Testis (tissue), 3 donors: ENCODE measurements around the gene DEF6. TPM values are rescaled to one million over a fixed set of nuclear protein-coding genes. Genes with fewer than 3 reads are reported as not detected.

Experiments used
- DNase-seq: peaks from one replicate; pipeline ENCODE4 v3.0.0-alpha.2; 2019
- H3K27ac ChIP-seq, 2 donors: fragments of 200-600 bp; sonication (generic); one replicate each; pipeline ENCODE4 v1.5.1; 2019
- H3K27me3 ChIP-seq: fragments of 200-600 bp; sonication (generic); one replicate; pipeline ENCODE4 v1.5.1; 2019
- H3K36me3 ChIP-seq: fragments of 200-600 bp; sonication (generic); one replicate; pipeline ENCODE4 v1.5.1; 2017; ENCODE audit warnings: low read depth; ENCODE audit errors: missing control alignments
- H3K4me1 ChIP-seq: fragments of 200-600 bp; sonication (generic); one replicate; pipeline ENCODE4 v1.5.1; 2019
- H3K4me3 ChIP-seq, 2 donors: fragments of 200-600 bp; sonication (generic); one replicate each; pipeline ENCODE4 v1.5.1; 2017 to 2019
- H3K9me3 ChIP-seq: fragments of 200-600 bp; sonication (generic); one replicate; pipeline ENCODE4 v1.5.1; 2017
- CTCF ChIP-seq, 3 experiments: fragments of 450-650 bp in 2 of 3; fragments of 200-600 bp in 1 of 3; sonication (generic) in 1 of 3; IDR thresholded peaks; one replicate each; pipeline ENCODE4 v1.5.1; 2016 to 2019; ENCODE audit warnings: antibody characterized with exemption in 3 of 3, mild to moderate bottlenecking in 2 of 3, moderate library complexity in 1 of 3
- POLR2A ChIP-seq: fragments of 450-650 bp; IDR thresholded peaks from one replicate; pipeline ENCODE4 v1.6.1; 2017; ENCODE audit warnings: antibody characterized with exemption, mild to moderate bottlenecking, moderate library complexity
- WGBS, 2 donors: methylation state at CpG; one replicate each; pipeline ENCODE4 v1.1.5; 2018; 5-methylcytosine and 5-hydroxymethylcytosine counted together
- intact Hi-C: fragments of 100-400 bp; cut with DNase I; formaldehyde crosslinking; loops from one replicate; pipeline ENCODE4 v1.15.1; 2023; ENCODE audit warnings: low total_unique reads
- polyA plus RNA-seq: library from polyadenylated mRNA; stranded (reverse); fragments of 350-450 nt; fragmentation: Illumina TruSeq; extraction: RNeasy Lipid Tissue Mini Kit (QIAGEN cat#74804); gene quantifications from one replicate; pipeline ENCODE4 v1.2.3, GENCODE V29; 2014; ENCODE audit warnings: low read depth, low replicate concordance; ENCODE audit not compliant: insufficient read depth
- total RNA-seq, 2 donors: library from RNA; depleted of rRNA; stranded (reverse); fragments of >200 nt; gene quantifications; one replicate each; pipeline ENCODE4 v1.2.3, GENCODE V29; 2016

Gene DEF6
- total and polyA plus RNA-seq, 3 donors from 2014 or later, result 13.1 to 29.5 (median 20.9) TPM

- H3K36me3 ChIP-seq, result no peaks in the 10 kb centered on the region
- no peak for DNase-seq
- intact Hi-C loops, result no loop called here
- no peaks in the 10 kb centered on the region for H3K27me3 ChIP-seq
- H3K9me3 ChIP-seq, result no peaks in the 10 kb centered on the region
- H3K4me3 ChIP-seq, result no peak overlapping the region
- peaks cover 4% of the 10 kb centered on the region for H3K4me1 ChIP-seq
- WGBS, 2 donors, result 70 to 86% methylated on average over 6 of the region's 6 CpGs
- H3K27ac ChIP-seq, result no peak overlapping the region
- TF ChIP-seq CTCF (IDR thresholded peaks at IDR 0.05) (no peak), POLR2A (no peak)
Observed at GRCh38 chr6:35298625-35299140, 1.1 kb downstream of the DEF6 start.

- peak; percentile 30 for DNase-seq
Observed at GRCh38 chr6:35299674-35300073, 2.1 kb downstream of the DEF6 start.

DNA sequence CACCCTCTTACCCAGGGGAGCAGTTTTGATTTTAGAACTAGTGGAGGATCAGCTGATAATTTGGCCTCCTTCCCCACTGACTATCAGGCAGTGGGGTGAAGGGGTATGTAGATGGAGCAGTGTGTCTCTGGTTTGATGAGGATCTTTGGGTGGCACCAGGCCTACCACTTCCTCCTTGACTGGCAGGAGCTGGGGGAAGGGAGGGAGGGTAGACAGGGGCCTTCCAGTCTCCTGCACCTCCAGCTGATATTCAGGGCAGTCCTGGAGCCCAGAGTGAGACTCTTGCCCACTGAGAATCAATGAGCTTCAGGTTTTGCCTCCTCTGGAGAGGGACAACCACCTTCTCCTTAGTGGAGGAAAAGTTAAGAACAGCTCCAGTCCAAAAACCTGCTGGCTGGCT, 3.2 kb downstream of the DEF6 start:
- Histone ChIP-seq H3K27me3 (no peaks in the 10 kb centered on the region), H3K9me3 (no peaks in the 10 kb centered on the region), H3K4me1 (peaks cover 4% of the 10 kb centered on the region), H3K27ac (no peak overlapping the region), H3K4me3 (no peak overlapping the region), H3K36me3 (no peaks in the 10 kb centered on the region)
- TF ChIP-seq CTCF (IDR thresholded peaks at IDR 0.05) (no peak), POLR2A (no peak)
- intact Hi-C loops, result no loop called here
- DNase-seq, result no peak

More at GRCh38 chr6:35299674-35300073, 2.1 kb downstream of the DEF6 start:
- H3K9me3 ChIP-seq, result no peaks in the 10 kb centered on the region
- intact Hi-C loops, result no loop called here
- peaks cover 4% of the 10 kb centered on the region for H3K4me1 ChIP-seq
- H3K27ac ChIP-seq, result no peak overlapping the region
- H3K4me3 ChIP-seq, result no peak overlapping the region
- WGBS, 2 donors, result 73 to 91% methylated on average over 4 of the region's 4 CpGs
- no peaks in the 10 kb centered on the region for H3K27me3 ChIP-seq
- TF ChIP-seq CTCF (IDR thresholded peaks at IDR 0.05) (no peak), POLR2A (no peak)
- no peaks in the 10 kb centered on the region for H3K36me3 ChIP-seq

DNA sequence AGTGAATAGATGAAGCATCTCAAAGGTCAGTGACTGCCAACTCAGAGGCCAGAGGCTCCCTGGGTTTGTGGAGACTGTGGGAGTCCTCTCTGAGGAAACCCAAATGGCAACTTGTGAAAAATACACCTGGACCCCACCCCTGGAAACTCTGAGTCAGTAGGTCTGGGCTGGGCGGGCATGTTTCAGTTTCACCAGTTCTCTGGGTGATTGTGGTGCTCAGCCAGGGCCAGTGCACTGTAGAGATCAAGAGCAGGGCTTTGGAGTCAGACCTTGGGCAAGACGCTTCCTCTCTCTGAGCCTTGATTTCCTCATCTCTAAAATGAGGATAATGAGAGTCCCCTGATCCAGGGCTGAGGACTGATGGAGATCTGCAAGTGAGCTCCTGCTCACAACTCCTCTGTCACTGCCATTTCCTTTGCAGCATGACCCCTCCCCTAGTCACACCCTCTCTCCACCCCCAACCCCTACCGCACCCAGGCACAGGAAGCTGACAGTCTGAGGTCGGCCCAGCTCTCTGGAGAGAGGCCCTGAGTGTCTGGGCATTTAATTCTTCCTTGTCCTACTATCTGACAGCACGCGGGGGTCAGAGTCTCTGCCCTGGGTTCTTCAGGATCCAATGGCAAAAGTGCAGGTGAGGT, 5.1 kb downstream of the DEF6 start:
- DNase-seq, result no peak
- H3K27me3 ChIP-seq, result no peaks in the 10 kb centered on the region
- H3K27ac ChIP-seq, result no peak overlapping the region
- intact Hi-C loops, result no loop called here
- H3K36me3 ChIP-seq, result no peaks in the 10 kb centered on the region
- H3K4me3 ChIP-seq, result no peak overlapping the region
- no peaks in the 10 kb centered on the region for H3K9me3 ChIP-seq
- peaks cover 4% of the 10 kb centered on the region for H3K4me1 ChIP-seq
- 61% methylated on average over 6 of the region's 6 CpGs for WGBS, 2 donors
- no peak for TF ChIP-seq POLR2A

DNA sequence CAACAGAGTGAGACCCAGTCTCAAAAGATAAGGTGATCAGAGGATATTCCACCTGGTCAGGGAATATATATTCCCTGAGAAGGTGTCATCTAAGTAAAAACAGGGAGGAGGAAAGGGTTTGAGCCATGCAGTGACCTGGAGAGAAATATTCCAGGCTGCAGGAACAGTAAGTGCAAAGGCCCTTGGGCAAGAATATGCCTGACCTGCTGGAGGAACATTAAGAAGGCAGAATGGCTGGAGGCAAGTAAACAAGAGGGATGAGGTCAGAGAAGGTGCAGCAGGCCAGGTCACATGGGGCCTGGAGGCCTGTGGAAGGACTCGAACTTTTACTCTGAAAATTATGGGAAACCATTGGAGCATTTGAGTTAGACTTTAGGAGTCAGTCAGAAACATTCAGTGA, 6.7 kb downstream of the DEF6 start:
- H3K4me3 ChIP-seq, result no peak overlapping the region
- TF ChIP-seq CTCF (IDR thresholded peaks at IDR 0.05) (no peak), POLR2A (no peak)
- DNase-seq, result no peak
- no peak overlapping the region for H3K27ac ChIP-seq
- intact Hi-C loops, result no loop called here
- 76 to 77% methylated on average over 1 of the region's 1 CpG for WGBS, 2 donors
- H3K9me3 ChIP-seq, result no peaks in the 10 kb centered on the region
- H3K36me3 ChIP-seq, result no peaks in the 10 kb centered on the region
- no peaks in the 10 kb centered on the region for H3K4me1 ChIP-seq
- no peaks in the 10 kb centered on the region for H3K27me3 ChIP-seq
